Posterior cingulate gyrus (tissue), 11 donors: ENCODE results near the gene C8A.

Experiments used
- DNase-seq, 10 donors: peaks; one replicate each; pipeline versions ENCODE4 v3.0.0 to v3.0.0-alpha.2; 2020 to 2021; ENCODE audit warnings: mixed read lengths in 3 of 10
- intact Hi-C: fragments of 100-400 bp; cut with DNase I; formaldehyde crosslinking; loops from one replicate; pipeline ENCODE4 v1.15.1; 2023

C8A gene

DNA sequence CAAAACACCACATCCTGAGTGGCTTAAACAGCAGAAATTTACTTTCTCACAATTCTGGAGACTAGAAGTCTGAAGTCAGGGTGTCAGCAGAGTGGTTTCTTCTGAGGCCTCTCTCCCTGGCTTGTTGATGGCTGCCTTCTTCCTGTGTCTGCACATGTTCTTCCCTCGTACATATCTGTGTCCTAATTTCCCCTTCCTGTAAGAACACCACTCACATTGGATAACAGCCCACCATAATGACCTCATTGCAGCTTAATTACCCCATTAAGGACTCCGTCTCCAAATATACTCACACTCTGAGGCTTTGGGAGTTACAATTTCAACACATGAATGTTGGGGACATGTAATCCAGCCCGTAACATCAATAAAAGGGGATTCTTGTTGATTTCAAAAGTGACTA, 23.4 kb downstream of the C8A start:
- DNase-seq: no peak
- intact Hi-C loops: no loop called here

DNA sequence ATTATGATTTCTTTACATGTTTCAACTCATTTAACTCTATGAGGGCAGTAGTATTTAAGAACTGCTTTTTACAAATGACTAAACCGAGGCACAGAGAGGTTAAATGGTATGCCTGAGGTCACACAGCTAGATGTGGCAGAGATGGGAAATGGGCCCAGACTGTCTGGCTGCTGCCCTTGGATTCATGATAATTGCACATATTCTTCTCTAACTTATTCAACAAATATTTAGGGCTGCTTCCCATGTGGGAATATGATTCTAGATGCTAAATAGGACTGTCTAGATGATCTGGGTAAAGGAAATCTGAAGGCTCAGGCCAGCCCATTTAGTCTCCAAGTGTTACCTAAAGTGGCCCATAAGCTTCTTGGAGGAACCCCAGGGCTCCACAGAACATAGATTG, 26.2 kb downstream of the C8A start:
- DNase-seq: no peak
- intact Hi-C loops: no loop called here

DNA sequence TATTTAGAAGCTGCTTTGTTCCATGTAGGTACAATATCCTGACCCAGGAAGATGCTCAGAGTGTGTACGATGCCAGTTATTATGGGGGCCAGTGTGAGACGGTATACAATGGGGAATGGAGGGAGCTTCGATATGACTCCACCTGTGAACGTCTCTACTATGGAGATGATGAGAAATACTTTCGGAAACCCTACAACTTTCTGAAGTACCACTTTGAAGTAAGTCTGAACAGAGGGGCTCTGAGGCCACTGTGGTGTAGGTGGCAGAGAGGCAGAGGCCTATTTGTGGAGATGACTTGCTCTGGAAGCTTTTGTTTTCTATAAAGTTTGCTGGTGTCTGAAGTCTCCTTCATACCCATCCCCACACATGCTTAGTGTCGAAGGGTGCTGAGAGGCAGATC, 26.8 kb downstream of the C8A start:
- intact Hi-C loops: no loop called here
- DNase-seq: no peak

DNA sequence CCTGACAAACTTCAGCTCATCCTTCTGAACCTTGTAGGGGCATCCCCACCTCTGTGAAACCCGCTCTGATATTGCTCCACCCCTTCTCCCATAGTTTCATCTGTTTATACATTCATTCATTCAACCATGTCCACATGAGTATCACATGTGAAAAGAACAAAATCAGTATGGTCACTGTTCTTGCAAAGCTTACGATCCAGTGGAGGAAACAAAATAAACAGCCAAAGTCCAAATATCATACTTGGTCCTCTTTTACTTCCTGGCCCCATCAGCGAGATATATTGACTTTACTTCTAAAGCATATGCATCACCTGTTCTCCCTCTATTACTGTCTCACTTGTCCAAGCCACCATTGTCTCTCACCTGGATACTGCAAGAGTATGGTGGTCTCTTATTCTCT, 35.6 kb downstream of the C8A start:
- intact Hi-C loops: no loop called here

DNA sequence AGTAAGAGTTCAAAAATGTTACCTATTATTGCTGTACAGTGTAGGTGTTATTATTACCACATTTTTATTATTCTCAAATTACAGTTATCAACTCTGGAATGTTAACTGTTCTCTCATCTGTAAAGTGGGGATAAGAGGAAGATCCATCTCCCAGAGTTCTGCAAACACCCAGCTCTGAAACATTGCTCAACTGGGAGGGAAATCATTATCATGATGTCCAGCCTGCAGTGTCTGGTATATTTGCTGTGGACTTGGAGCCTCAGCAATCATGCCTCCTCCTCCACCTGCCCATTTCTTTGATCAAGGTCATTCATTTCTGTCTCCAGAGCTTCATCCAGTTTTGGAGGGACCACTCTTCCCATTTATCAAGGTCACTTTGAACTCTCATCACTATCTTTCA, 39.4 kb downstream of the C8A start:
- DNase-seq: no peak
- intact Hi-C loops: no loop called here

More for the DNA sequence above, 35.6 kb downstream of the C8A start:
- no peak for DNase-seq

DNA sequence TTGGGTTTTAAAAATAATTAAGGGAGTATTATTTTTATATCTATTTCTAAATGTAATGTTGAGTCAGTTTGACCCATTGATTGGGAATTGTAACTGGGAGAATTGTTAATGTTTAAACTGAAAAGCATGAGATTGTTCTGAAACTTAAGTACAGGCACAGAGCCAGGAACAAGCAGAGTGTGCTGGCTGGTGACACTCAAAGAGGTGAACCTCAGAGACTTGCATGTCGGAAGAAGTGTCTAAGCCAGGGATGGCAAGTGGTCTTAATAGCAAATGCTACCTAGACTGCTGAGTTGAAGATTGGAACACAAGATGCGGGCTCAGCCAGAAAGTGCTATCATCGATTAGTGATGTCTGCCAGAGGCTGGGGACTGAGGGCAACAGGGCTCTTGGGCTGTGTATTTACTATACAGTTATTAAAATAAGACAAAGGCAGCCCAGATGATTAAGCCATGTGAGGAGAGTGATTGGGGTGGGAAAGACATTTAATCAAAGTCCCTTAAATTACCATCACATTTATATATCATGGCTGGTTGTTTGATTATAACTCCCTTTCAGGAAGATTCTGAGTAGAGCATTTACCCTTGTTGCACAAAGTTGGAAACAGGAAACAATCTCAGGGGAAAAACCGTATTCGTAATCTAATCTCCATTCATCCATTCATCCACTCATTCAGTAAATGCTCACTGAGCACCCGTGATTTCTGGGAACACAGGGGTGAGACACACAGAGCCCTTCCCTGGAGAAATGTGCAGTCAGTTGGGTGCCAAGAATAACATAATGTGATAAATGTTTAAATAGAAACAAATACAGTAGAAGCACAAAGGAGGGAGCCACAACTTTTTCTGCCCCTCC, 42.8 kb downstream of the C8A start:
- no peak for DNase-seq

DNA sequence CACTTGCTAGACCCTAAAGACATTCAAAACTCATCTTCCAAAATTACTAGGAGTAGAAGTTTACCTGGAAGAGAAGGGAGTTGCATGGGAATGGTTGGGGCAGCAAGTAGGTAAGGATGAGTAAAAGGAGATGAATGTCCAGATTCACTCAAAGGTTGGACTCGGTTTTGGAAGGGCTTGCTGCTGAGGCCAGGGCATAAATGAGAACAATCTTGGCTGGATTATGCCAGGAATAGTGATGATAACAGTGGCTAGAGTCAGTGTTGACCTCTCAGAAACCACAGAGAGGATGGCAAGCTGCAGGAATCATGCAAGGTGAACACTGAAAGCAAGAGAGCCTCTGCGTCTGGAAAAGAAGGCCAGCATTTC, 43.4 kb downstream of the C8A start:
- intact Hi-C loops: no loop called here

More for the DNA sequence above, 42.8 kb downstream of the C8A start:
- intact Hi-C loops: no loop called here

DNA sequence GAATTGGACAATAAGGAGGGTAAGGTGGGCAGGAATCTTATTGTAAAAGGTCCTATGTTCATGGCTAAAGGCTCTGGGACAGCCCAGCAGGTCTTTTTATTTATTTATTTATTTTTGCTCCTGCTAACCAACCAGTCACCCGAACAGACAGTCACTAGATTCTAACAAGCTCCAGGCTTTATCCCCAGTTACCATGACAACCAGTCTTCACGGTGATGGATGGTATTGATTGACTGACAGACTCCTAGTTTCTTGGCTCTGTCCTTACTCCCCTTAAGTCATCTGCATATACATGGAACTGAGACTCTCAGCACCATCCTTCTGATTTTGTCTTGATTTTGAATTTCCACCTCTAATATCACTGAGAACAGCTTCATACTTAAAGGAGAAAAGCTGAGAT, 44.3 kb downstream of the C8A start:
- no peak for DNase-seq
- intact Hi-C loops: no loop called here

More for the DNA sequence above, 43.4 kb downstream of the C8A start:
- no peak for DNase-seq

DNA sequence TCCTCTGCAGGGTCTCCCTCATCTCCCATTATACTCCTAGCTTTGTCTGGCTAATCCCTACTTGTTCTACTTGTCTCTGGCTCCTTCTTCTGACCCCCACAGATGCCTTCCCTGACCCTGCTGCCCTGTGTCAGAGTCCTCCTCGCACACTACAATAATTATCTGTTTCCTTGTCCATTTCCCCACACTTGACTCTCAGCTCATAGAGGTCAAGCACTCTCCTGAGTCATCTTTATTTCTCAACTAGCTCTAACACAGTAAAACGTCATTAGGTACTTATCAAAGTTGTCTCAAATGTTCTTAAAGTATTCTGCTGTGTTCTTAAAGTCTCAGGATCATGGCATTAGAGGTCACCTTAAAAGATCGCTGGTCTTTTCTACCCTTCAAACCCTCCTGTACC, 47.1 kb downstream of the C8A start:
- intact Hi-C loops: no loop called here
- DNase-seq: no peak

DNA sequence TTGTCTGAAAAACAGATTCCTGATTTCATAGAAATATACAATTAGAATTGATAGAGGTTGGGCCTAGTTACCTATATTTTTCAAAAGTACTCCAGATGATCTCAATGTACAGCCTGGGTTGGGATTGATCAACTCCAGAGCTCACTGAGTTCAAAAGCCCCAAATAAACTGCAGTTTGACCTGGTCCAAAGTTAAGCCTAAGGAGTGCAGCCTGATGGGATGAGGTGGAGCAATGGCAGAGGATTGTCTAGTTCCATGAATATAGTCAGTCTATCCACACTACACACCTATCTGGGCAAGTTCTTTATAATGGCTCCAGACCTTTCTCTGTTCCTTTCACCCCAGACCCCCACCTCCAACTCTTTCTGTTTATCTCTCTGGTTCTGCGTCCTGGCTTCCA, 49.2 kb downstream of the C8A start:
- intact Hi-C loops: no loop called here
- no peak for DNase-seq

DNA sequence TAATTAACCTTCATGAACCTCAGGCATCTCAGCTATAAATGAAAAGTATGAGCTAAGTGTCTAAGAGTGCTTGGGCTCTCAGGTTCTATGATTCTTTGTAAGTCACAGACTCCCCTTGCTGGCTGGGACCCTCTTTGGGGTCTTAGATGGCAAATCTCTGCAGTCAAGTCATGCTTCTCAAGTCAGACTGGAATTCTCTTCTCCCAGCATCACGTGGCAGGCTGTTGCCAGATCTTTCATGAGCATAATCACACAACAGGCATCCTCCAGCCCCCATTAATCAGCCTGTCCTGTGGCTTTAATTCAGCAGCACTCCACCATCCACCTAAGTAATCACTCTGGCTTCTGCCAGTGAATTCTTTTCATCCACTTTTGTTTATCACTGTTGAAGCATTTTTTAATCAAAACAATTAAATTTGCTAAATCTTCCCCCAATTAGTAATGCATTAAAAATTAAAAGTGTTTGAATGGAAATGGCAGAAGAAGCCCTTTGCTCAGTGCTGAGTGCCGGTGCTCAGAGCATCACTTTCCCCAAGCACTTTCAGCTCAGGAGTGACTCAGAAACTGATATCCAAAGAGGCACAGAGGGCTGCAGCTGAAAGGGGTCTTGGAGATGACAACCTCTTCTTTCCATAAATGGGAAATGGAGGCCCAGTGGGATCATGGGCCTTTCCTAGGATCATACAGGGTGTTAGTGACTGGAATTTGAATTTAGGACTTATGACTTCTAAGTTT, 50.2 kb downstream of the C8A start:
- no peak for DNase-seq
- intact Hi-C loops: no loop called here

DNA sequence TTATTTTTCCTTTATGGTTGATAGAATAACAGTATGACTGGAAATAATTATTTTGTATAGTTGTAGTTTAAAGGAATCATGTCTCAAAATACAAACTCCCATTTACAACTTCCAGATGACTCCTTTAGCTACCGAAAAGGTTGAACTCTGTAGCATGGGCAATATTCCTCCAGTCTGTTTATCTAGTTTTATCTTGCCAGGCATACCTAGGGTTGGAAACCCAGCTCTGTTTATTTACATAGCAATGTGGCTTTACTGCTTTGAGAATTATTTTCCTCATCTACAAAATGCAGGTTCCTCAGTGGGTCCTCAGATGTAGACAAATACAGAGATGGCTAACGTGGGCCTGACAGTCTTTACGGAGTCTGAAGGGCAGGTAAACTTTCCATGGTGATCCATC, 51.1 kb downstream of the C8A start:
- intact Hi-C loops: no loop called here
- no peak for DNase-seq

DNA sequence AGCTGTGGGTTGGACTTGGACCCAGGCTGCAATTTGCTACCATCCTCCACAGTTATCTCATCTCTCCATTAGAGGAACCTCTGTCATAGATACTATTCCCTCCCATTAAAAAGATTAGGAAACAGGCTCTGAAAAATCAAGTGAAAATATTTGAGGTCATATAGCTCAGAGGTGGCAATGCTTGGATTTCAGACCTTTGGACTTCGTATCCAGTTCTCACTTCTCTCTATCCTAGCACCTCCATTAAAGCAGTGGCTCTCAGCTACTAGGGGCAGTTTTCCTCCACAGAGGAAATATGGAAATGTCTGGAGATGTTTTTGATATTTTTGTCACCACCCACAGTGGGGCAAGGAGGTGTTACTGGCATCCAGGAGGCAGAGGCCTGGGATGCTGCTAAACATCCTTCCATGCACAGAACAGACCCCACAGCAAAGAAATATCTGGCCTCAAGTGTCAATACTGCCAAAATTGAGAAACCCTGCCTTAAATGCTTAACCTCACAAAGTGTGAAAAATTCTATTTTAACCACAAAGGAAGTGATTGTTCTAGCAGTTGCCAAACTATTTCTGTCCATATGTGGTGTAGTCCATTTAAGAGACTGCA, 54.1 kb downstream of the C8A start:
- intact Hi-C loops: no loop called here
- DNase-seq: no peak

DNA sequence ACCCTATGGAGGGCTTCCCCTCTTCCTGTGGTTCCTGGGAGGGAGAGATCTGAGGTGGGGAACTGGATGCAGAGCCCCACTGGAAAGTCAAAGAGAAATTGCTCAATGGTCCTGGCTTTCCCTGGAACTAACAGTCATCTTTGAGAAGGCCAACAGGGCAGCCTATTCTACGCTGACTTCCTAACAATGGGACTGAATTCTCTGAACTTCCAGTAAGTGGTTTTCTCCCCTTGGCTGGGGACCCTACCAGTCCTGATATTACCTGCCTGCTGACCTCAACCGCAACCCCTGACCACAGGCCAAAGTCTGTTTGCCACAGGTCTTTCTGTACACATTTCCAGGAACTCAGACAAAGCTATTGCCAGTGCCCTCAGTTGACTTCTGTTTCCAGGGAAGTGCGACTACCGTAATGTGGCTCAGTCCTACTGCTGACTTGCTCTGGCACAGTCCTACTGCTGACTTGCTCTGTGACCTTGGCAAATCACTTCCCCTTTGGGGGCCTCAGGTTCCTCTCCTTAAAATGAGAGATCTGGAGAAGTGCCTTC, 55.9 kb downstream of the C8A start:
- intact Hi-C loops: no loop called here
- no peak for DNase-seq

DNA sequence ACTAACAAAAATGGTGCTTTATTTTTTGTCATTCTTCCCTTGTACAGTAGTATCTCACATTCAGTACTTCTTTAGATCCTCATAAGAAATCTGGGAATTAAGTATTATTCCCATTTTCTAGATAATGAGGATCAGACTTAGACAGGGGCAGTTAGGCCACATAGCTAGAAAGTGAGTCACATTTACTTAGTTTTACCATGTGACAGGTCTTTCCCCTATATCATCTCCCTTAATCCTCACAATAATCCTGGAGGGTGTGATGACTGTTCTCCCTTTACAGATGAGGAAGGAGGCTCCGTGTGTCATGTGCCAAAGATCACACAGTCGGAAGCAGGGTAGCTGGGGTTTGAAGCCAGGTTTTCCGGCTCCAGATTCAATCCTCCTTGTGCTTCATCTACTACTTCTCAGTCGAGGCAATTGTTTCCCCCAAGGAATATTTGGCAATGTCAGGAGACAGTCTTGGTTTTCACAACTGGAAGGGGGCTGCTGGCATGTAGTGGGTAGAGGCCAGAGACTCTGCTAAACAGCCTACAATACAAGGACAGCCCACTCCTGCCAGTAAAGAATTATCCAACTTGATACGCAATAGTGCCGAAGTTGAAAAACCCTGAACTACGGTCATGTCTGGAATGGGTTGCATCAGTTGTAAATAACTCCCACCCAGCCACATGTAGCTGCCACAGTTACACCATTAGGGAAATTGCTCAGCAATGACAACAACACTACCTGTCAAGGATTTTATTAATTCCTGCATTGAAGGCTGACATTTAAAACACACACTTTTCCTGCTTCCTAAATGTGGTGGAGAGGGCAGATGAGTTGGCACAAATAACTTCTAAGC, 56.7 kb downstream of the C8A start:
- no peak for DNase-seq
- intact Hi-C loops: no loop called here

DNA sequence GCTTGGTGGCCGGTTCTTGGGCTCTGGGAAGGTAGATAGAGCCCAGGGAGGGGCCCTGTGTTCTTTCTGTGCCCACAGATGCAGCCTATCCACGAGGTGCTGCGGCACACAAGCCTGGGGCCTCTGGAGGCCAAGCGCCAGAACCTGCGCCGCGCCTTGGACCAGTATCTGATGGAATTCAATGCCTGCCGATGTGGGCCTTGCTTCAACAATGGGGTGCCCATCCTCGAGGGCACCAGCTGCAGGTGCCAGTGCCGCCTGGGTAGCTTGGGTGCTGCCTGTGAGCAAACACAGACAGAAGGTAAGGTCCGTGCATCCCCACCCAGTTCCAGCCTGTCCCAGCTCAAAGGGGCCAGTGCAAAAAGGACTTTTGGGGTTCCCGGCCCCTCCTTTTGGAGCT, 57.7 kb downstream of the C8A start:
- DNase-seq: no peak
- intact Hi-C loops: no loop called here

DNA sequence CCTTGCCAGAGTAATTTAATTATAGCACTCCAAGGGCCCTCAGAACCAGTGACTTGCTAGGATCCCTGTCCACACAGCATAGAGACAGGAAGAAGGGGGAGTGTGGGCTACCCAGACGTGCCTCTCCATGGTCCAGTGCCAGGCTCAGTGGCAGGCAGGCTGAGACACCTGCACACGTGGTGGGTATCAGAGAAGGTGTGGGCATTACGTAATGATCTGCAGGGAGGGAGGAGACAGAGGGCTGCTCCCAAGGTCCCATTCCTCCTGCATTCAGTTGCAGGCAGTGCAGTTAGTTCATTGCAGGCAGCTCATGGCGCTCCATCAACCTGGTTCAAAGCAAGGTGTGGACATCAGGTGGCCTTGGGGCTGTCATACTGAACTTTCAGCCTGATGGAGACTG, 61.4 kb downstream of the C8A start:
- no peak for DNase-seq
- intact Hi-C loops: no loop called here

DNA sequence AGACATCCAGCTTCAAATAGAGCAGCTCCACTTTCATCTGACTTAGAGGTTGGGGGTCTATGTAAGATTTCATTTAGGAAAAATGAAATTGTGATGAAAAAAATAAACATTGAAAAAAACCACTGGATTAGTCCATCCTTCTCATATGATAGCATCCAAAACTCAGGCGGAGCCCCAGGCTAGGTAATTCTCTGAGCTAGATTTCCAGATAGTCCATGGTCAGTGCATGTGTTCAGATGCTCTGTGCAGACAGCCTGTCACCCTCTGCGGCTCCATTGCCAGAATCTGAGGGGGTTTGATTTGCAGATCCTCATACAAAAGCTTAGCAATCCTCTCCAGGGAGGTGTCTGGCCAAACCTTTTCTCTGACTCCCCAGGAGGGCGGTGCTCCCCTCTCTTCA, 62.0 kb downstream of the C8A start:
- intact Hi-C loops: no loop called here
- no peak for DNase-seq

DNA sequence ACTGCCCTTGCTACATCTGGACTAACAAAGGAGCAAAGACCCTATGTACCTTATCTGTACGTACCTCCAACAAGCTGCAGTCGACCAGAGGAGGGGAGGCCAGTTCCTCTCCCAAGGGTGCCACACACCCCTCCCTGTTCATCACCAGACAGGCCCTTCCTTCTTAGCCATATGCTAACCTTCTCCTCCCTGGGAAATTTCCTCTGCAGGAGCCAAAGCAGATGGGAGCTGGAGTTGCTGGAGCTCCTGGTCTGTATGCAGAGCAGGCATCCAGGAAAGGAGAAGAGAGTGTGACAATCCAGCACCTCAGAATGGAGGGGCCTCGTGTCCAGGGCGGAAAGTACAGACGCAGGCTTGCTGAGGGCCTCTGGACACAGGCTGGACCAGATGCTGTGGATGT, 62.8 kb downstream of the C8A start:
- no peak for DNase-seq
- intact Hi-C loops: no loop called here

DNA sequence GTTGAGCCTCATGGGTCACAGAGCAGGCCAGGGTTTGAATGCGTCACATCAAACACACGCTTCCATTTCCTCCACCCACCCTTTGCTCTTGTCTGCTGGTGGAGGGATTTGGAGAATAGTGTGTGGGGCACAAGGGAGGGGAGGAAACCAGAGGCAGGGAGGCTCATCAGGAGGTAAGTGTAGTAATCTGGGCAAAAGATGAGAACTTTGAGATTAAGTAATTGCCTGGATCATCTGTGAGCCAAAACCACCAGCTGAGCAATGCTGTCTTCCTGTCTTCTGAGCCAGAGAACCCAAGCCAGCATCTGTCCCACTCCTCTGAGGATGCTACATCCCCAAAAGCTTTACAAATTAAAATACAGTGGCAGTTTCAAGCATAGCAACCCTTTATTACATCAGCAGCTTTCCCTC, 66.0 kb downstream of the C8A start:
- intact Hi-C loops: no loop called here
- no peak for DNase-seq

DNA sequence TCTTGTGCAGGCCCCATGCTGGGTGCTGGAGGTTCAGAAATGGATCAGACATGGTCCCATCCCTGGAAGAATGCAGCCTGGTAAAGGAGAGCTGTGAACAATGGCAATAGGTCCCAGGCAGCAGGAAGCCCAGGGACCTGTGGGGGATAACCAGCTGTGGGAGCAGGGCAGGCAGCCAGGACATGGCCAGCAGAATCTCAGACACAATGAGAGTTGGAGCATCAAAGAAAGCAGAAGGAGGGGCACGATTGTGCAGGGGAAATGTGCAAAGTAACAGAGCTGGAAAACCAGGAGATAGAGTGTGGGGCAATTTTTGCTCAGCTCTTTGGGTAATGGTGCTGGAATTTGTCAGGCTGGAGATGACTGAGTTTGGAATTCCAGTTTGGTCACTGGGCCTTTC, 66.9 kb downstream of the C8A start:
- no peak for DNase-seq
- intact Hi-C loops: no loop called here
